HEK293T (cell line): Measurements from ENCODE around the gene TOM1L1.
A peak's percentile ranks its signal among the peaks of the same experiment; 100 is the strongest.

Experiments
- CTCF ChIA-PET: fragments of 350-600 bp; formaldehyde crosslinking; extraction: SDS; loops from one replicate; lab custom pipeline; 2021; ENCODE audit warnings: antibody characterized with exemption, inconsistent platforms; lab: Yijun Ruan, JAX
- POLR2A ChIA-PET: fragments of 350-600 bp; formaldehyde crosslinking; extraction: SDS; loops from one replicate; lab custom pipeline; 2020; ENCODE audit warnings: antibody characterized with exemption, inconsistent platforms; lab: Yijun Ruan, JAX
- DNase-seq: peaks from one replicate; pipeline ENCODE4 v3.0.0; 2012; ENCODE audit warnings: mixed read lengths; ENCODE audit errors: extremely low spot score
- ARNT ChIP-seq: fragments of 450-650 bp; IDR thresholded peaks from 2 replicates; pipeline ENCODE4 v1.6.1; 2017; ENCODE audit warnings: mild to moderate bottlenecking
- BHLHE40 ChIP-seq: fragments of 450-650 bp; IDR thresholded peaks from 2 replicates; pipeline ENCODE4 v1.6.1; 2016; ENCODE audit warnings: mild to moderate bottlenecking, moderate library complexity, borderline replicate concordance
- CTBP1 ChIP-seq: fragments of 450-650 bp; IDR thresholded peaks from 2 replicates; pipeline ENCODE4 v1.6.1; 2016; ENCODE audit warnings: borderline replicate concordance
- ELF4 ChIP-seq: fragments of 450-650 bp; IDR thresholded peaks from 2 replicates; pipeline ENCODE4 v1.6.1; 2017; ENCODE audit warnings: antibody characterized with exemption
- FOXA1 ChIP-seq: fragments of 450-650 bp; IDR thresholded peaks from 2 replicates; pipeline ENCODE4 v1.6.1; 2016; ENCODE audit warnings: mild to moderate bottlenecking
- FOXK2 ChIP-seq: fragments of 450-650 bp; IDR thresholded peaks from 2 replicates; pipeline ENCODE4 v1.6.1; 2016; ENCODE audit warnings: mild to moderate bottlenecking
- FOXM1 ChIP-seq: fragments of 450-650 bp; IDR thresholded peaks from 2 replicates; pipeline ENCODE4 v1.6.1; 2017; ENCODE audit warnings: mild to moderate bottlenecking, borderline replicate concordance
- HDGF ChIP-seq: fragments of 450-650 bp; IDR thresholded peaks from 2 replicates; pipeline ENCODE4 v1.6.1; 2017; ENCODE audit warnings: antibody characterized with exemption, borderline replicate concordance
- L3MBTL2 ChIP-seq: fragments of 450-650 bp; conservative IDR thresholded peaks from 2 replicates; pipeline ENCODE4 v1.6.1; 2016; ENCODE audit warnings: mild to moderate bottlenecking
- LEF1 ChIP-seq: fragments of 450-650 bp; IDR thresholded peaks from 2 replicates; pipeline ENCODE4 v1.6.1; 2017; ENCODE audit warnings: mild to moderate bottlenecking, borderline replicate concordance
- NFRKB ChIP-seq: fragments of 450-650 bp; IDR thresholded peaks from 2 replicates; pipeline ENCODE4 v1.6.1; 2016; ENCODE audit warnings: mild to moderate bottlenecking, moderate library complexity
- SP1 ChIP-seq: fragments of 450-650 bp; IDR thresholded peaks from 2 replicates; pipeline ENCODE4 v1.6.1; 2017
- SUZ12 ChIP-seq: fragments of 450-650 bp; IDR thresholded peaks from 2 replicates; pipeline ENCODE4 v1.6.1; 2016; ENCODE audit warnings: mild to moderate bottlenecking
- ZNF384 ChIP-seq: fragments of 450-650 bp; IDR thresholded peaks from 2 replicates; pipeline ENCODE4 v1.6.1; 2016
- TF ChIP-seq, protein P1 (sequence below): fragments of 450-650 bp; IDR thresholded peaks from 2 replicates; pipeline ENCODE4 v1.6.1; 2016

TOM1L1 gene

DNA sequence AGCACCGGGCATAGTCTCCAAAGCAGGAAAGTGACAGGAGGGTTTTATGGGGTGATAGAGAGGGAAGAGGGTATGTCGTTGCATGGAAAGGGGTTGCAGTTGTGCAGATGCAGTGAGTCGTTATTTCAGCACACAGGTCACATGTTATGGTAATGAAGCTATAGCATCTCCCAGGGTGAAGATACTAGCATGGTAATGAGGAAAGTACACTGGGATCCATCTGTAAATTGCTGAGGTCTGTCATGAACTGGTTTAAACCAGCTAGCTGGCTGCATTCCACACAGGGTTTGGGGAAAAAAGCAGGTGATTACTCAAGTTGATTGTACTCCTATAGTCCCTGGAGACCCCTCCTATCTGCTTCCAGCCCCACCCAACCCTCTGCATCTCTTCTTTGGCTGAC is 56.1 kb downstream of the TOM1L1 start:
- TF ChIP-seq, protein P1, sequence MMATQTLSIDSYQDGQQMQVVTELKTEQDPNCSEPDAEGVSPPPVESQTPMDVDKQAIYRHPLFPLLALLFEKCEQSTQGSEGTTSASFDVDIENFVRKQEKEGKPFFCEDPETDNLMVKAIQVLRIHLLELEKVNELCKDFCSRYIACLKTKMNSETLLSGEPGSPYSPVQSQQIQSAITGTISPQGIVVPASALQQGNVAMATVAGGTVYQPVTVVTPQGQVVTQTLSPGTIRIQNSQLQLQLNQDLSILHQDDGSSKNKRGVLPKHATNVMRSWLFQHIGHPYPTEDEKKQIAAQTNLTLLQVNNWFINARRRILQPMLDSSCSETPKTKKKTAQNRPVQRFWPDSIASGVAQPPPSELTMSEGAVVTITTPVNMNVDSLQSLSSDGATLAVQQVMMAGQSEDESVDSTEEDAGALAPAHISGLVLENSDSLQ: no peak
- no peak for TF ChIP-seq CTBP1
- ChIA-PET CTCF (no interaction called here), POLR2A (no interaction called here)
- no peak for DNase-seq

DNA sequence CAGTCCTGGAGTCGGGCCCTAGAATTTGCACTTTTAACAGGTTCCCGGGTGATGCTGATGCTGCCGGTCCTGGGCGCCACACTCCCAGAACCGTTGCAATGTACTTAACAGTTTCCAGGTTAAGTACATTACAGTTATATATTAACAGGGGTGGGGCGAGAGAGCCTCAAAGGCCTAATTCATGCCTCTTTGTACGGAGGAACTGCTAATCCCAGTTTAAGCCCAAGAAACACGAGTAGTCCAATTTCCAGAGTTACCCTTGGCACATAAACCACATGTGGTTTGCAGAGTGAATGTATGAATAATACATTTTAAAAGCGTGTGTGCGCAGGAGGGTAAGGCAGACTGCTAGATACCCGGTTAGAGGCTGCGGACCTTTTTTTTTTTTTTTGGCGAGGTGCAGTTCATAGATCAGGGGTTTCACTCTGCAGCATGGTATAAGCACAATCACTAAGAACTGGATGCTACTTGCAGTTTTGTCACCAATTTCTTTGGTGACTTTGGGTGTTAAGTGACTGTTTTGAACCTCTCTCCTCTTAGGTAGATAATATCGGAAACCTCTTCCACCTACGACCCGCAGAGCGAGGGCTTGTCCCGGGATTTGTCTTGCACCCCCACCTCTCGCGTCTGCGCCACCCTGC is 67.1 kb downstream of the TOM1L1 start:
- DNase-seq: peak; percentile 36
- POLR2A ChIA-PET: interaction anchor here (0.6 to 0.8 kb wide), 2 partner anchors 10 to 35 kb away, joined by 3 read pairs; no protein-coding TSS in a partner anchor
- TF ChIP-seq ZNF384 (peak; percentile 69), FOXA1 (no peak)
- CTCF ChIA-PET: interaction anchor here (0.6 kb wide), 1 partner anchor 25 kb away, joined by 4 read pairs; no protein-coding TSS in a partner anchor

DNA sequence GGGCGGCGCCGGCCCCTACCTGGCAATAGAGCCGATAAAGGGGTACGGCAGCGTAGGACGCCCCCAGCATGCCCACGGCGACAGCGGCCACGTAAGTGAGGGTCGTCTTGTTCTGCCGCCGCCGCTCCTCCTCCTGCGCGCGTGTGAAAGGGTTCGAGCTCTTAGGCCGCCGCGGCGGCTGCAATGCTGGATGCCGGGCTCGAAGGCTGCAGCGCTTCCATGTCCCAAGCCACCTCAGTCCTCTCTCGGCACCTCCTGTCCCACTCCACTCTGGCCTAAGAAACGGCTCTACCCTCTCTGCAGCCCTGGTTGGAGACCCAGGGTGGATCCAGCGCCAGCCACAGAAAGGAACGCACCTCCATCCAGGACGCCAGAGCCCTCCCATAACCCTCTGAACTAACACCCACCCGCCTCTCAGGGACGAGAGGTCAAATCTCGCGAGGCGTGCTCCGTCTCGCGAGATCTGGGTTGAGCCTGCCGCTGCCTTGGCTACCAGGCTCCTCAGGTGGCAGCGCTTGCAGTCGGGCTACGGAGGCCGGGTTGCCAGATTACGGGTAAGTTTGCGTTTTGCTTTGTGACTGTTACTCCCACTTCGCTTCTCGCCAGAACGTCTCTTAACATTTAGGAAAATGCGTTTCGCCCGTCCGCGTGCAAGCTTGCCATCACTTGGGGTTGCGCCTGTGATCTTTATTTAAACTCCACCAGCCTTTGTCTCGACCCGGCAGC is 67.8 kb downstream of the TOM1L1 start, which contains the start of the genes COX11 and STXBP4:
Gene COX11 (minus strand): TSS at position 393 of the 726 bp plus-strand sequence. CDS start 8 bp downstream, at position 385.
Gene STXBP4 (plus strand): TSS at position 504 of the 726 bp plus-strand sequence. CDS start 17,455 bp downstream, outside the sequence.
- peak; percentile 97 for DNase-seq
- TF ChIP-seq L3MBTL2: peak; percentile 64
- 0 out of 2 replicates have a peak, but pooled peaks have one; percentile 70 for TF ChIP-seq HDGF
- peak; percentile 85 for TF ChIP-seq ARNT
- peak; percentile 84; the same call in 1 of the 2 replicates for TF ChIP-seq SP1
- no peak for TF ChIP-seq FOXM1
- no peak for TF ChIP-seq BHLHE40
- no peak for TF ChIP-seq ZNF384
- TF ChIP-seq ELF4: peak; percentile 64; the same call in 1 of the 2 replicates
- peak; percentile 11; the same call in 1 of the 2 replicates for TF ChIP-seq NFRKB
- CTCF ChIA-PET: interaction anchor here (0.6 kb wide), 1 partner anchor 100 kb away, joined by 3 read pairs; no protein-coding TSS in a partner anchor
- POLR2A ChIA-PET: interaction anchor here (0.6 kb wide), 1 partner anchor 34 kb away, joined by 3 read pairs; no protein-coding TSS in a partner anchor

DNA sequence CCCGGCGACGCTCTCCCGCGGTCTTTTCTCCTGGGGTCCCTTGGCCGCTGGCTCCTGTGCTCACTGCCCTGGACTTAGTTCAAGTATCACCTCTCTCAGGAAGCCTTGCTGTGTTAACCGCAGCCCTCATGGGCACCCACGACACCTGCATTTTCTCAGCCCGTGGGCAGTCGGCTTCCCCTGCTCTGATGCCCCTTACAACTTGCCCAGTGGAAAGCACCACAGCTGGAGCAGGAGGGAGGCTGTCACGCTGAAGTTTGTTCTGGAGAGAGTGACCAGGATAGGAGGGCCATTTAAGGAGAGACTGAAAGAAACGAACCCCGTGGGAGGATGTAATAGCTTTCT is 68.3 kb downstream of the TOM1L1 start:
- CTCF ChIA-PET: interaction anchor here (0.6 kb wide), 1 partner anchor 99 kb away, joined by 3 read pairs; no protein-coding TSS in a partner anchor
- POLR2A ChIA-PET: no interaction called here

DNA sequence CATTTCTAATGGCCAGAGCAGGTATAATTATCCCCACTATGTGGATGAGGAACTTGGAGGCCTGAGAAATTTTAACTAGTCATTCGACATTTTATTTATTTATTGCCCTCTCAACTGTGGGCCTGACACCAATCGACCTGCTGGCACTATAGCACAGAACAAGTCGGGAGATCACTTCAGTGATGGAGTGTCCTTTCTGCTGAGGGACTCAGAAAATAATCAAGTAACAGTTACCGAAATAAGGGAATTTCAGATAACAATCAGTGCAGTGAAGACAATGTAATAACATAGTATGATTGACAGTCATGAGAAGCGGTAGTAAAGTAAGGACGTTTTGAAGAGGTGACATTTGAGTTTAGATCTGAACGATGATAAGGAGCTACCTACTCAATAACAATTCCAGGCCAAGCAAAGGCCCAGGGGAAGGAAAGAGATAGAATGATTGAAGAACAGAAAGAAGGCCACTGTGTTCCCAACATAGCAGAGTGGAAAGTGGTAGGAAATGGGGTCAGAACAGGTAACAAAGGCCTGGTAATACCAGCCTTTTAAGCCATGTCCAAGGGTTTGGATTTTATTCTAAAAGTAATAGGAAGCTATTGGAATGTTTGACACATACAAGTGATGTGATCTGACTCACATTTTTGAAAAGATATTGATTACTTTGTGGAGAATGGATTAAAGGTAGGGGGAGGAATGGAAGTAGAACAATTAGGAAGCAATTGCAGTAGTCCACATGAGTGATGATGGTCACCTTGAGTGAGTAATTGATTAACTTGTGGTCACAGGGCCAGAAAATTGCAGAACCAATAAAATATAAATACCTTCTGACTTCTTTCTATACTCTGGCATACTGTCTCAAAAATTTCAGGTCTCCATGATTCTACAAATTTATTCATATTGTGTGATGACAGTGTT is 69.3 kb downstream of the TOM1L1 start:
- no peak for DNase-seq
- POLR2A ChIA-PET: interaction anchor here (0.7 kb wide), 1 partner anchor 8 kb away, joined by 3 read pairs; no protein-coding TSS in a partner anchor
- CTCF ChIA-PET: interaction anchor here (0.5 kb wide), 1 partner anchor 466 kb away, joined by 4 read pairs; no protein-coding TSS in a partner anchor

More for the DNA sequence above, 68.3 kb downstream of the TOM1L1 start:
- TF ChIP-seq, protein P1: no peak
- TF ChIP-seq L3MBTL2 (peak; percentile 1; the same call in 1 of the 2 replicates), FOXA1 (no peak), HDGF (no peak), LEF1 (no peak), FOXM1 (no peak), BHLHE40 (no peak)
- peak; percentile 17 for DNase-seq

DNA sequence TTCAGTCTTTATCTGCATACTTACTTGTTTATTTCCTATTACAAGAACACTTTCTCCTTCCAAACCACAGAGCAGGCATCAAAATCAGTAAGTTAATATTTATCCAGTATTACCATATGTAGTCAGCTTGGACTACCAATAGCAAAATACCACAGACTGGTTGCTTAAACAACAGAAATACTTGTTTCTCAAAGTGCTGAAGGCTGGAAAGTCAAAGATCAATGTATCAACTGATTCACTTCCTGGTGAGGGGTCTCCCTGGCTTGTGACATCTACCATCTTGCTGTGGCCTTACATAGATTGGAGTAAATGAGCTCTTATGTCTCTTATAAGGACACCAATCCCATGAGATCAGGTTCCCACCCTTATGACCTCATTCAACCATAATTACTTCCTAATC is 70.5 kb downstream of the TOM1L1 start:
- no peak for DNase-seq
- no peak for TF ChIP-seq CTBP1
- TF ChIP-seq, protein P1: no peak
- no peak for TF ChIP-seq L3MBTL2
- TF ChIP-seq NFRKB: no peak
- no peak for TF ChIP-seq ARNT
- no peak for TF ChIP-seq FOXM1
- no peak for TF ChIP-seq FOXA1
- TF ChIP-seq FOXK2: no peak
- TF ChIP-seq LEF1: no peak
- TF ChIP-seq ZNF384: no peak
- TF ChIP-seq BHLHE40: no peak
- TF ChIP-seq SP1: no peak
- no peak for TF ChIP-seq SUZ12
- TF ChIP-seq ELF4: no peak
- ChIA-PET POLR2A (no interaction called here), CTCF (no interaction called here)

More for the DNA sequence above, 69.3 kb downstream of the TOM1L1 start:
- TF ChIP-seq, protein P1: peak; percentile 89
- TF ChIP-seq ARNT: no peak
